ENCODE results near the gene TMEM54.

DNA sequence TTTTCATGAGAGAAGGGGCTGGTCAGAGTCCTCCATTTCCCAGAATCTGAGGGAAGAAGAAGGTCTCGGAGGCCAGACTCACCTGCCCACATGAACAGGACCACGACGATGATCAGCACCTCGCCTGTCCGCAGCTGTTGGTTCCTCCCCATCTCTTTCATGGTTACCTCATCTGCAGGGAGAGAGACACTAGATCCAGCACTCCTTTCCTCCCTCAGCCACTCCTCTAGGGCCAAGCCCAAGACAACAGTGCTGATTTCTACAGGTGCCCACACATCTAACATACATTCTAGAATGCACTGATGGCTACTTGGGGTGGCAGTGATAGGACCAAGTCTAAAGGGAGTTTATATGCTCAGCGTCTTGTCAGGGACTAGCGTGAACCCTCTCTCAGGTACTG, 33.5 kb downstream of the TMEM54 start:
- TF ChIP-seq, protein P1, sequence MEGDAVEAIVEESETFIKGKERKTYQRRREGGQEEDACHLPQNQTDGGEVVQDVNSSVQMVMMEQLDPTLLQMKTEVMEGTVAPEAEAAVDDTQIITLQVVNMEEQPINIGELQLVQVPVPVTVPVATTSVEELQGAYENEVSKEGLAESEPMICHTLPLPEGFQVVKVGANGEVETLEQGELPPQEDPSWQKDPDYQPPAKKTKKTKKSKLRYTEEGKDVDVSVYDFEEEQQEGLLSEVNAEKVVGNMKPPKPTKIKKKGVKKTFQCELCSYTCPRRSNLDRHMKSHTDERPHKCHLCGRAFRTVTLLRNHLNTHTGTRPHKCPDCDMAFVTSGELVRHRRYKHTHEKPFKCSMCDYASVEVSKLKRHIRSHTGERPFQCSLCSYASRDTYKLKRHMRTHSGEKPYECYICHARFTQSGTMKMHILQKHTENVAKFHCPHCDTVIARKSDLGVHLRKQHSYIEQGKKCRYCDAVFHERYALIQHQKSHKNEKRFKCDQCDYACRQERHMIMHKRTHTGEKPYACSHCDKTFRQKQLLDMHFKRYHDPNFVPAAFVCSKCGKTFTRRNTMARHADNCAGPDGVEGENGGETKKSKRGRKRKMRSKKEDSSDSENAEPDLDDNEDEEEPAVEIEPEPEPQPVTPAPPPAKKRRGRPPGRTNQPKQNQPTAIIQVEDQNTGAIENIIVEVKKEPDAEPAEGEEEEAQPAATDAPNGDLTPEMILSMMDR (CRISPR knock-in tag; IDR thresholded peaks at IDR 0.05): no peak
- TF ChIP-seq EZH2 (conservative IDR thresholded peaks at IDR 0.05; ENCODE audit: low read depth, low read length) (no peak), CEBPB (IDR thresholded peaks at IDR 0.05; ENCODE audit: borderline replicate concordance, low read depth, low read length) (no peak)
- TF ChIP-seq, protein P2, sequence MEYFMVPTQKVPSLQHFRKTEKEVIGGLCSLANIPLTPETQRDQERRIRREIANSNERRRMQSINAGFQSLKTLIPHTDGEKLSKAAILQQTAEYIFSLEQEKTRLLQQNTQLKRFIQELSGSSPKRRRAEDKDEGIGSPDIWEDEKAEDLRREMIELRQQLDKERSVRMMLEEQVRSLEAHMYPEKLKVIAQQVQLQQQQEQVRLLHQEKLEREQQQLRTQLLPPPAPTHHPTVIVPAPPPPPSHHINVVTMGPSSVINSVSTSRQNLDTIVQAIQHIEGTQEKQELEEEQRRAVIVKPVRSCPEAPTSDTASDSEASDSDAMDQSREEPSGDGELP (IDR thresholded peaks at IDR 0.05; ENCODE audit: borderline replicate concordance, low read depth): no peak
- TF ChIP-seq, protein P3, sequence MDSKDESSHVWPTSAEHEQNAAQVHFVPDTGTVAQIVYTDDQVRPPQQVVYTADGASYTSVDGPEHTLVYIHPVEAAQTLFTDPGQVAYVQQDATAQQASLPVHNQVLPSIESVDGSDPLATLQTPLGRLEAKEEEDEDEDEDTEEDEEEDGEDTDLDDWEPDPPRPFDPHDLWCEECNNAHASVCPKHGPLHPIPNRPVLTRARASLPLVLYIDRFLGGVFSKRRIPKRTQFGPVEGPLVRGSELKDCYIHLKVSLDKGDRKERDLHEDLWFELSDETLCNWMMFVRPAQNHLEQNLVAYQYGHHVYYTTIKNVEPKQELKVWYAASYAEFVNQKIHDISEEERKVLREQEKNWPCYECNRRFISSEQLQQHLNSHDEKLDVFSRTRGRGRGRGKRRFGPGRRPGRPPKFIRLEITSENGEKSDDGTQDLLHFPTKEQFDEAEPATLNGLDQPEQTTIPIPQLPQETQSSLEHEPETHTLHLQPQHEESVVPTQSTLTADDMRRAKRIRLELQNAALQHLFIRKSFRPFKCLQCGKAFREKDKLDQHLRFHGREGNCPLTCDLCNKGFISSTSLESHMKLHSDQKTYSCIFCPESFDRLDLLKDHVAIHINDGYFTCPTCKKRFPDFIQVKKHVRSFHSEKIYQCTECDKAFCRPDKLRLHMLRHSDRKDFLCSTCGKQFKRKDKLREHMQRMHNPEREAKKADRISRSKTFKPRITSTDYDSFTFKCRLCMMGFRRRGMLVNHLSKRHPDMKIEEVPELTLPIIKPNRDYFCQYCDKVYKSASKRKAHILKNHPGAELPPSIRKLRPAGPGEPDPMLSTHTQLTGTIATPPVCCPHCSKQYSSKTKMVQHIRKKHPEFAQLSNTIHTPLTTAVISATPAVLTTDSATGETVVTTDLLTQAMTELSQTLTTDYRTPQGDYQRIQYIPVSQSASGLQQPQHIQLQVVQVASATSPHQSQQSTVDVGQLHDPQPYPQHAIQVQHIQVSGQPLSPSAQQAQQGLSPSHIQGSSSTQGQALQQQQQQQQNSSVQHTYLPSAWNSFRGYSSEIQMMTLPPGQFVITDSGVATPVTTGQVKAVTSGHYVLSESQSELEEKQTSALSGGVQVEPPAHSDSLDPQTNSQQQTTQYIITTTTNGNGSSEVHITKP (CRISPR knock-in tag; IDR thresholded peaks at IDR 0.05; ENCODE audit: low read depth): no peak
